GM18502 (cell line): ENCODE measurements around the gene CLEC16A.

Experiments
- ATAC-seq: cut with Tn5 transposase; IDR thresholded peaks from one replicate; pipeline ENCODE4 v1.9.1; 2021; ENCODE audit warnings: mild to moderate bottlenecking; ENCODE audit not compliant: unreplicated experiment, poor library complexity

CLEC16A gene, protein sequence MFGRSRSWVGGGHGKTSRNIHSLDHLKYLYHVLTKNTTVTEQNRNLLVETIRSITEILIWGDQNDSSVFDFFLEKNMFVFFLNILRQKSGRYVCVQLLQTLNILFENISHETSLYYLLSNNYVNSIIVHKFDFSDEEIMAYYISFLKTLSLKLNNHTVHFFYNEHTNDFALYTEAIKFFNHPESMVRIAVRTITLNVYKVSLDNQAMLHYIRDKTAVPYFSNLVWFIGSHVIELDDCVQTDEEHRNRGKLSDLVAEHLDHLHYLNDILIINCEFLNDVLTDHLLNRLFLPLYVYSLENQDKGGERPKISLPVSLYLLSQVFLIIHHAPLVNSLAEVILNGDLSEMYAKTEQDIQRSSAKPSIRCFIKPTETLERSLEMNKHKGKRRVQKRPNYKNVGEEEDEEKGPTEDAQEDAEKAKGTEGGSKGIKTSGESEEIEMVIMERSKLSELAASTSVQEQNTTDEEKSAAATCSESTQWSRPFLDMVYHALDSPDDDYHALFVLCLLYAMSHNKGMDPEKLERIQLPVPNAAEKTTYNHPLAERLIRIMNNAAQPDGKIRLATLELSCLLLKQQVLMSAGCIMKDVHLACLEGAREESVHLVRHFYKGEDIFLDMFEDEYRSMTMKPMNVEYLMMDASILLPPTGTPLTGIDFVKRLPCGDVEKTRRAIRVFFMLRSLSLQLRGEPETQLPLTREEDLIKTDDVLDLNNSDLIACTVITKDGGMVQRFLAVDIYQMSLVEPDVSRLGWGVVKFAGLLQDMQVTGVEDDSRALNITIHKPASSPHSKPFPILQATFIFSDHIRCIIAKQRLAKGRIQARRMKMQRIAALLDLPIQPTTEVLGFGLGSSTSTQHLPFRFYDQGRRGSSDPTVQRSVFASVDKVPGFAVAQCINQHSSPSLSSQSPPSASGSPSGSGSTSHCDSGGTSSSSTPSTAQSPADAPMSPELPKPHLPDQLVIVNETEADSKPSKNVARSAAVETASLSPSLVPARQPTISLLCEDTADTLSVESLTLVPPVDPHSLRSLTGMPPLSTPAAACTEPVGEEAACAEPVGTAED

GRCh38 chr16:10944249-10945064 lies at the start of gene CLEC16A:
Gene CLEC16A, plus strand, starts transcription at chr16:10944564. Its CDS starts 154 bp downstream, at chr16:10944718.
- ATAC-seq = peak; percentile 63

DNA sequence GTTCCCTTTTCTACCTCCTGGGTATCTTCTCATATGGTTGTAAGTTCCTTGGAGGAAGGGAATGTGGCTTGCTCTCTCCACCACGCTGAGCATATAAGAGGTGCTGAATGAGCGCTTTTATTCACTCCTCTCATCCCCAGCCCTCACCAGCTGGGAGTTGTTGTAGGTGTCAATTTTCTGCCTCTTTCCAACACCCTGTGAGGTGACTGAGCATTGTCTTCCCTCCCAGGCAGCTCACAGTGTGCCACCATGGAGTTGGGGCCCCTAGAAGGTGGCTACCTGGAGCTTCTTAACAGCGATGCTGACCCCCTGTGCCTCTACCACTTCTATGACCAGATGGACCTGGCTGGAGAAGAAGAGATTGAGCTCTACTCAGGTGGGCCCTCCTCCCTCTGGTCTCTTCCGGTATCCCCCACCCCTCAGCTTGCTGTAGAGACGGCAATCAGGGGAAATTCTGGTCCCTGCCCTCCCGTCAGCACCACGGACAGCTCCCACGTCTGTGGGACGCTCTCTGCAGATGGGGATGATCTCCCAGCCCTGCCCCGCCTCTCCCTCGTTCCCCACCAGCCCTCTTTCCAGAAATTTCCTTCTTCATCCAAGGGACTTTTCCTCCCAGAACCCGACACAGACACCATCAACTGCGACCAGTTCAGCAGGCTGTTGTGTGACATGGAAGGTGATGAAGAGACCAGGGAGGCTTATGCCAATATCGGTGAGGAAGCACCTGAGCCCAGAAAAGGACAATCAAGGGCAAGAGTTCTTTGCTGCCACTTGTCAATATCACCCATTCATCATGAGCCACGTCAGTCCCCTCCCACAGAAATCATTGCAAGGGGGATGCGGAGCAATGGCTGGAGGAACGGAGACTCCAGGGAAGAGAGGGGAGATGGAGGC lies 49.1 kb upstream of the CLEC16A start:
- no peak for ATAC-seq

DNA sequence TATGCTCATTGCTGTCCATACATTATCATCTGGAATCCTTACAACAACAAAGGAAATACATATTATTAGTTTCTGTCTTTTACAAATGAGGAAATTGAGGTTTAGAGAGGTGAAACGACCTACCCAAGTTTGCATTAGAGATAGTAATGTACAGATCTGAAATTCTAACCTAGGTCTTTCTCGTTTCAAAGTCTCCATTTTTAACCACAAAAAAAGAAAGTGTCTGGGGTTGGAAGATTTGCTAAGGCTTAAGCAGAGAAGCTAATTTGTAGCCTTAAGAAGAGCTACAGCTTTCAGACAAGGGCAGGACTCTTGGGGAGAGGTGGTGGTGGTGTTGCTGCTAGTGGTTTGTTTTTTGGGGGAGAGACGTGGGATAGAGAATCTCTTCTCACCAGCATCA lies 48.2 kb upstream of the CLEC16A start:
- no peak for ATAC-seq

GRCh38 chr16:10896723-10897122 lies 47.6 kb upstream of the CLEC16A start:
- ATAC-seq = no peak

DNA sequence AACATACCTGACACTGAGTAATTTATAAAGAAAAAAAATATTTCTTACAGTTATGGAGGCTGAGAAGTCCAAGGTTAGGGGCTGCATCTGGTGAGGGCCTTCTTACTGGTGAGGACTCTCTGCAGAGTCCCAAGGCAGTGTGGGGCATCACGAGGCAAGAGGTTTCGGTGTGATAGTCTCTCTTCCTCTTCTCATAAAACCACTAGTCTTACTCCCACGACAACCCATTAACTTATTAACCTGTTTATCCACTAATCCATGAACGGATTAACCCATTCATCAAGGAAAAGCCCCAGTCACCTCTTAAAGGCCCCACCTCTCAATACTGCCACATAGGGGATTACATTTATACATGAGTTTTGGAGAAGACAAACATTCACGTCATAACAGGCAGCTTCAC lies 47.2 kb upstream of the CLEC16A start:
- ATAC-seq = peak; percentile 78

DNA sequence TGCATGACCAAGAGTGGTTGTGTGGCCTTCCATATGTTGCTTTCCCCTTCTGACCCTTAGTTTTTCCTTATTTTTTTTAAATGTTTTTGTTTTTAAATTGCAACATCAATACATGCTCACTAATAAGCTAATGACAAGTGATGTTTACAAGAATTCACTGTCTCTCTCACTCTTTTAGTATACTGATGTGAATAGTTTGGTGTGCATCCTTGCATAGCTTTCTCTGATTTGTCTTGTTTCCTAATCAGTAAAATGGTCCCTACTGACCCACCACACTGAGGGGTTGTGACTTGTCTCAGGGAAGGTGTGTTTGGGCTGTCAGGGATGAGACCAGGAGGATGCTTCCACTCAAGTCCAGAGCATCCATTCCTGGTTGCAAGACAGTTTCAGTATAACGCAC lies 41.4 kb upstream of the CLEC16A start:
- no peak for ATAC-seq

GRCh38 chr16:10906482-10906881 lies 37.9 kb upstream of the CLEC16A start:
- ATAC-seq = no peak

GRCh38 chr16:10906914-10907756 lies 37.2 kb upstream of the CLEC16A start:
- no peak for ATAC-seq

DNA sequence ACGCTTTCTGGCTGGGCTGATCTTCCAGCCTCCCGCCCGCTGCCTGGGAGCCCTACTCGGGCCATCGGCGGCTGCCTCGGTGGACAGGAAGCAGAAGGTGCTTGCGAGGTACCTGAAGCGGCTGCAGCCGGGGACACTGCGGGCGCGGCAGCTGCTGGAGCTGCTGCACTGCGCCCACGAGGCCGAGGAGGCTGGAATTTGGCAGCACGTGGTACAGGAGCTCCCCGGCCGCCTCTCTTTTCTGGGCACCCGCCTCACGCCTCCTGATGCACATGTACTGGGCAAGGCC lies 36.7 kb upstream of the CLEC16A start:
- ATAC-seq = no peak

- no peak for ATAC-seq
These were observed 33.1 kb upstream of the CLEC16A start for GRCh38 chr16:10911267-10911666.

DNA sequence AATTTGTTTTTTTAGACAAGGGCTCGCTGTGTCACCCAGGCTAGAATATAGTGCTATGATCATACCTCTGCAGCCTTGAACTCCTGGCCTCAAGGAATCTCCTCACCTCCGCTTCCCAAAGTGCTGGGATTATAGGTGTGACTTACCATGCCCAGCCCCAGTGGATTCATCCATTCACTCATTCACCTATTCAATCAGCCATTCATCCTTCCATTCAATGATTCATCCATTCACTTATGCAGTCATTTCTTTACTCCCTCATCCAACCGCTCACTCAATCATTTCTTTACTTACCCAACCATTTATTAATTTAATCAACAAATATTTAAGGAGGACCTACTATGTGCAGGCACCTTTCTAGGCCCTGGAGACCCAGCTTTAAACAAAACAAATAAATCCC lies 27.8 kb upstream of the CLEC16A start:
- ATAC-seq = no peak

DNA sequence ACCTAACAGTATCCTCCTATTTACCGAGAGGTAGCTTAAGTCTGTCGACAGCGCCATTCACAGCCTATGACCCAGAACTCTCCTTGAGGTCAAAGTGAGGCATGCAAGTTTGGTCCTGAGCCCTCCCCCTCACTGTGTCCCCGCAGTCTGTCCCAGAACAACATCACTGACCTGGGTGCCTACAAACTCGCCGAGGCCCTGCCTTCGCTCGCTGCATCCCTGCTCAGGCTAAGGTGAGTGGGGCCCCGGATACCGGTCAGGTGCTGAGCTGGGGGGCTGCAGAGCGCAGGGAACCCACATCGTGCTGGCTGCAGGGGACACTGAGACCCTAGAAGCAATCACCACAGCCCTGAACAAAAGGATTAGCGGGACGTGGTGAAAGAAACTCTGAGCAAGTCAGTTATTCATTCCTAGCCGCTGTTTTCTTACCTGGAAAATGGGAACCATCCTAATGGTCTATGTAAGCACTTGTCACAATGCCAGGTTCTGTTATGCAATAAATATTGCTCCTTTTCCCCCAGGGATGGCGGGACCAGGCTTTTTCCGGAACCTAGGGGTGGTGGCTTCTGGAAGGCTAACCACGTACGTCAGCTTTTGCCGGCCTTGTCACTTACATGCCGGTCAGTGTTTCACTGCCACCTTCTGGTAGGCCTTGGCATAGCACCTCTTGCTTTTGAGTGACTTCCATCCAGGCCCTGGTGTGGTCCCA lies 25.9 kb upstream of the CLEC16A start:
- ATAC-seq = peak; percentile 68

DNA sequence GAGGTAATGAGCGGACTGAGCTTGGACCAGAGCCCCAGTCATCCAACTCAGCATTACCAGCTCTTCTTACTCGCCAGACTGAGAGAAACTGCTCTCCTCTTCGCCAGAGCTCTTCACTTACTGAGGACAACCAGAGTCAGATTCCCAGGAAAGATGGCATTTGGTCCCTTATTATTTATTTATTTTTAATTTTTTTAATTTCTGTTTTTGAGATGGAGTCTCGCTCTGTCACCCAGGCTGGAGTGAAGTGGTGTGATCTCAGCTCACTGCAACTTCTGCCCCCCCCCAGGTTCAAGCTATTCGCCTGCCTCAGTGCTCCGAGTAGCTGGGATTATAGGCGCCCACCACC lies 25.4 kb upstream of the CLEC16A start:
- ATAC-seq = no peak

DNA sequence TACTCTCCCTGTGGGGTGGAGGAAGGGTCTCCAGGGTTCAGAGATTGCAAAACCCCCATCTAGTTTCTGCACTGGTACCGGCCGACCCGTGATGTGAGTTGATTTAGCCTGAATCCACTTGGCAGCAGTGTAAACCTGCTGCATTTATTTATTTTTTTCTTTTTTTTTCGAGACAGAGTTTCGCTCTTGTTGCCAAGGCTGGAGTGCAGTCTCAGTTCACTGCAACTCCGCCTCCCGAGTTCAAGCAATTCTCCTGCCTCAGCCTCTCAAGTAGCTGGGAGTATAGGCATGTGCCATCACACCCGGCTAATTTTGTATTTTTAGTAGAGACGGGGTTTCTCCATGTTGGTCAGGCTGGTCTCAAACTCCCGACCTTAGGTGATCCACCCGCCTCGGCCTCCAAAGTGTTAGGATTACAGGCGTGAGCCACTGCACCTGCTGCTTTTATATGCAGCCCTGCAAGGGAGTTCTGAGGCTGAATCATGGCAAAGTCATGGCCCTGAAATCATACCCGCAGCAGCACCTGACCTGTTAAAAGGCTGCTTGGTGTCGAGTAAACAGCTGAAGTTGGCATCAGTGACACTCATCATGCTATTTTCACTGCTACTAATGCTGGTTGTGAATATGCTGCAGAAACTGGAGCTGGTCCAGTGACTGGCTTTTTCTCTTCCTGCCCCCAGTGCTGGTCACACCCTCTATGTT lies 23.5 kb upstream of the CLEC16A start:
- ATAC-seq = no peak

DNA sequence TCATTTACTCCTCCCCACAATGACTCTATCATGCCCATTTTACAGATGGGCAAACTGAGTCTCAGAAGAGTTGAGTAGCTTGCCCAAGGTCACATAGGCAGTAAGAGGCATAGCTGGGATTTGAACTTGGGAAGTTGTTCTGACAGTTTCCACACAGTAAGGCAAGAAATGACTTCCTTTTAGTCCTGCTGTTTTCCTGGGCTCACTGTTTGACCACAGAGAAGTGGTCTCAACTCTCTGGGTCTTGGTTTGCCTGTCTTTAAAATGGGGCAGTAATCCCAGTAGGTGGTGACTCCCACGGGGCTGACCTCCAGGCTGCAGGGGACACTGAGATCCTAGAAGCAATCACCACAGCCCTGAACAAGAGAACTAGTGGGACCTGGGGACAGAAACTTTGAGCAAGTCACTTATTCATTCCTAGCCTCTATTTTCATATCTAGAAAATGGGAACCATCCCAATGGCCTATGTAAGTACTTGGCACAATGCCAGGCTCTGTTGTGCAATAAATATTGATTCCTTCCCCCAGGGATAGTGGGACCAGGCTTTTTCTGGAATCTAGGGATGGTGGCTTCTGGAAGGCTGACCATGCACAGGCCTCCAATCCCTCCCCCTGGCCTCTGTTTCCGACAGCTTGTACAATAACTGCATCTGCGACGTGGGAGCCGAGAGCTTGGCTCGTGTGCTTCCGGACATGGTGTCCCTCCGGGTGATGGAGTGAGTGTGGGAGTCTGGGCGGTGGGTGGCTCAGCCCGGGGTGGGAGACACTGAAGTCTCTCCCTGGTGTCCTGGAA lies 22.6 kb upstream of the CLEC16A start:
- no peak for ATAC-seq

DNA sequence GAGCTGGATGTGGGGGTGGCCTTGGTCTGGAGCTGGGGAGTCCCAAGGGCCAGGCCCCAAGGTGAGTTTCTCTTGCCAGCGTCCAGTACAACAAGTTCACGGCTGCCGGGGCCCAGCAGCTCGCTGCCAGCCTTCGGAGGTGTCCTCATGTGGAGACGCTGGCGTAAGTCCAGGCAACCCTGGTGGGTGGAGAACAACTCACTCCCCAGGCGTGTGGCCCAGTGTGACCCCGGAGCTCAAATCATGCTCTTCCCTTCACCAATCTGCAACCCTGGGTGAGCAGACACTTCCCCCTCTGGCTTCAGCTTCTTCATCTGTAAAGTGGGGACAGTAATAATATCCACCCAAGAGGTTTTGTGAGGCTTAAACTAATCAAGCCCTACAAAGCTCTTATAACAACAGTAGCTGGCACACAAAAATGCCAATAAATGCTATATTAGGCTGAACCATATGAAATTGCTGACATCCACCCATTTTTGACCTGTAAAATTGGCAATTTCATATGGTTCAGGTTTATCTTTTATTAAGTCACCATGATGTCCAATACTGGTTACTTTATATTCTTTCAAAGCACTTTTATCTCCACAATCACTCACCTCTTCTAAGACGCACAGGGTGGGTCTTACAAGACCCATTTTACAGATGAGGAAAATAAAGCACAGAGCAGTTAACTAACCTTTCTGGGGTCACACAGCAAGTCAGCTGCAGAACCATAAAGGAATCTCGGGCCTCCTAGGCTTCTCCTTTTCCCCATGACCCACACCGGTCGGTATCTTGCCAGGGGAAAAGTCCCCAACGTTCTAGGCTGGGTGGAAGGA lies 21.8 kb upstream of the CLEC16A start:
- no peak for ATAC-seq
